GM12864 (cell line): ENCODE measurements around the gene ACVR2A.
A peak's percentile ranks its signal among the peaks of the same experiment; 100 is the strongest.

Experiments
- DNase-seq: peaks from one replicate; pipeline ENCODE4 v3.0.0-alpha.2; 2011; ENCODE audit warnings: low read depth
- H3K4me3 ChIP-seq: 2 replicates; pipeline ENCODE4 v1.5.1; 2011; ENCODE audit warnings: mild to moderate bottlenecking, low read depth, low read length, control low read depth
- TF ChIP-seq, protein P1 (sequence below): IDR thresholded peaks from 2 replicates; pipeline ENCODE4 v1.5.1; 2011; ENCODE audit warnings: low read depth, mild to moderate bottlenecking, moderate library complexity, low read length, control low read depth, inconsistent platforms; ENCODE audit errors: missing control alignments

ACVR2A gene

GRCh38 chr2:147824620-147825019 is 20.2 kb upstream of the ACVR2A start:
- DNase-seq = no peak
- TF ChIP-seq, protein P1, sequence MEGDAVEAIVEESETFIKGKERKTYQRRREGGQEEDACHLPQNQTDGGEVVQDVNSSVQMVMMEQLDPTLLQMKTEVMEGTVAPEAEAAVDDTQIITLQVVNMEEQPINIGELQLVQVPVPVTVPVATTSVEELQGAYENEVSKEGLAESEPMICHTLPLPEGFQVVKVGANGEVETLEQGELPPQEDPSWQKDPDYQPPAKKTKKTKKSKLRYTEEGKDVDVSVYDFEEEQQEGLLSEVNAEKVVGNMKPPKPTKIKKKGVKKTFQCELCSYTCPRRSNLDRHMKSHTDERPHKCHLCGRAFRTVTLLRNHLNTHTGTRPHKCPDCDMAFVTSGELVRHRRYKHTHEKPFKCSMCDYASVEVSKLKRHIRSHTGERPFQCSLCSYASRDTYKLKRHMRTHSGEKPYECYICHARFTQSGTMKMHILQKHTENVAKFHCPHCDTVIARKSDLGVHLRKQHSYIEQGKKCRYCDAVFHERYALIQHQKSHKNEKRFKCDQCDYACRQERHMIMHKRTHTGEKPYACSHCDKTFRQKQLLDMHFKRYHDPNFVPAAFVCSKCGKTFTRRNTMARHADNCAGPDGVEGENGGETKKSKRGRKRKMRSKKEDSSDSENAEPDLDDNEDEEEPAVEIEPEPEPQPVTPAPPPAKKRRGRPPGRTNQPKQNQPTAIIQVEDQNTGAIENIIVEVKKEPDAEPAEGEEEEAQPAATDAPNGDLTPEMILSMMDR = no peak
- no peak overlapping the region for H3K4me3 ChIP-seq

DNA sequence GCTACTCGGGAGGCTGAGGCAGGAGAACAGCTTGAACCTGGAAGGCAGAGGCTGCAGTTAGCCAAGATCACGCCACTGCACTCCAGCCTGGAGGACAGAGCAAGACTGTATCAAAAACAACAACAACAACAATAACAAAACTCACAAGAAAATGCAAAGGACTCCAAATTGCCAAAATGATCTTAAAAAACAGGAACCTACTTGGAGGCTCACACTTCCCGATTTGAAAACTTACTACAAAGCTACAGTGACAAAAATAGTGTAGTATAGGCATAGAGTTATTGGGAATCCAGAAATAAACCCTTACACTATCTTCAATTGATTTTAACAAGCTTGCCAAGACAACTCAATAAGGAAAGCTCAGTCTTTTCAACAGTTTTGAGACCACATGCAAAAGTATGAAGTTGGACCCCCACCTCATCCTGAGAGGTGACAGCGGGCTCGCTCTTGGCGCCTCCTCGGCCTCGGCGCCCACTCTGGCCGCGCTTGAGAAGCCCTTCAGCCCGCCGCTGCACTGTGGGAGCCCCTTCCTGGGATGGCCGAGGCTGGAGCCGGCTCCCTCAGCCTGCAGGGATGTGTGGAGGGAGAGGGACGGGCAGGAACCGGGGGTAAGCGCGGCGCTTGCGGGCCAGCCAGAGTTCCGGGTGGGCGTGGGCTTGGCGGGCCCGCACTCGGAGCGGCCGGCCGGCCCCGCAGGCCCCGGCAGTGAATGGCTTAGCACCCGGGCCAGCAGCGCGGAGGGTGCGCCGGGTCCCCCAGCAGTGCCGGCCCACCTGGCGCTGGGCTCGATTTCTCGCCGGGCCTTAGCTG is 18.3 kb upstream of the ACVR2A start:
- TF ChIP-seq, protein P1 = no peak
- no peak overlapping the region for H3K4me3 ChIP-seq
- DNase-seq = no peak

DNA sequence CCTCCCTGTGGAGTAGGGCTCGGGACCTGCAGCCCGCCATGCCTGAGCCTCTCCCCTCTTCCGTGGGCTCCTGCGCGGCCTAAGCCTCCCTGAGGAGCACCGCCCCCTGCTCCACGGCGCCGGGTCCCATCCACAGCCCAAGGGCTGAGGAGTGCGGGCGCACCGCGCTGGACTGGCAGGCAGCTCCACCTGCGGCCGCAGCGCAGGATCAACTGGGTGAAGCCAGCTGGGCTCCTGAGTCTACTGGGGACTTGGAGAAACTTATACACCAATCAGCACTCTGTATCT is 17.8 kb upstream of the ACVR2A start:
- no peak for DNase-seq
- TF ChIP-seq, protein P1 = no peak
- H3K4me3 ChIP-seq = no peak overlapping the region

- TF ChIP-seq, protein P1 = no peak
- DNase-seq = no peak
- no peak overlapping the region for H3K4me3 ChIP-seq
Measured at GRCh38 chr2:147829106-147829505, 15.7 kb upstream of the ACVR2A start.

DNA sequence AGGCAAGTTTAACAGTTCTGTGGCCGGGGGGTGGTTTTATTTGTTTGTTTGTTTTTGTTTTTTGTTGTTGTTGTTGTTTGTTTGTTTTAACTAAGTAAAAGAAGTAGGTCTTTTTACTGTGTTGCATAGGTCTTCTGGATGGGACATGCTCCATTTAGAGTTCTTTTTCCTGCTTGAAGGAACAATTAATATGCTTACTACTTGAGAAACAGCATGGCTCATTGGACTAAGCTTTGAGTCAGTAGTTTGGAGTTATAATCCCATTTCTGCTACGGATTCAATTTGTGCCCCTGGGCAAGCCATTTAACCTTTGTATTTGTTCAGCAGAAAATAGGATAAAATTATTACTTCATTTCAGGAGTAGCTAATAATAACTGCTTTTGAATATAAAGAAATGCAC is 8.7 kb upstream of the ACVR2A start:
- no peak for DNase-seq
- no peak overlapping the region for H3K4me3 ChIP-seq
- TF ChIP-seq, protein P1 = no peak

DNA sequence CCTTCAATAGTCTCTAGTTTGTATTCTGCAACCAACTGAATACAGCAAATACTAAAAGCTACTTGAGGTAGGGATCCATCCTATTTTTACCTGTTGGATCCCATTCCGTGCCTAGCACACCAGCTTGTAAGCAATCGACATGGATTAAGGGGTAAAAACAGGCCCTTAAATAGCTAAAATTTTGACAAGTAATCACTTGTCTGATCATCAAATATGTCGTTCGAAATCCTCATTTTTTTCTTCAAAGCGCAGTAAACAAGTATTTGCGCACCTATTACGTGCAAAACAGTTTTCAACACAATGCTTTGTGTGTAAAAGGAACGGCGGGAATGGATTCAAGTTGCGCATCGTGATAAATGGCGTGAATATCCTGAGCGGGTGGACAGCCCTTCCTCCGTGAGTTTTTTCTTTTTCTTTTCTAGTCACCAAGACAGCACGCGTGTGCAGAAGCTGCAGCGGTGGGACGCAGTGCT is 1.4 kb upstream of the ACVR2A start:
- no peak for DNase-seq
- peak overlapping the region; percentile 77 for H3K4me3 ChIP-seq
- TF ChIP-seq, protein P1 = no peak

- no peak for DNase-seq
- peak overlapping the region; percentile 85 for H3K4me3 ChIP-seq
- TF ChIP-seq, protein P1 = no peak
Measured at GRCh38 chr2:147843864-147844696, 749 bp upstream of the ACVR2A start.
